WTC11 (cell line): ENCODE measurements around the gene SPAST. TPM values are rescaled to one million over a fixed set of nuclear protein-coding genes. Genes with fewer than 3 reads are reported as not detected.

Experiments
- ATAC-seq: fragments of 200-7000 bp; cut with Tn5 transposase; 2 replicates; pipeline ENCODE4 v1.10.0; 2021; ENCODE audit warnings: mild to moderate bottlenecking, moderate library complexity
- CTCF ChIA-PET: fragments of 300-600 bp; sonication (Branson Sonifier 250); formaldehyde crosslinking; loops from one replicate; lab custom pipeline; 2021; ENCODE audit warnings: antibody characterized with exemption; lab: Charles Lee
- POLR2A ChIA-PET: fragments of 350-600 bp; sonication (Branson Sonifier 250); formaldehyde crosslinking; loops from one replicate; lab custom pipeline; 2021; ENCODE audit warnings: antibody characterized with exemption; lab: Charles Lee
- DNase-seq: peaks from one replicate; pipeline ENCODE4 v3.0.0; 2021; ENCODE audit warnings: low spot score
- H3K27ac Mint-ChIP-seq: 2 replicates; pipeline ENCODE4 v1.8.0; 2021; ENCODE audit warnings: mixed read lengths
- H3K27me3 Mint-ChIP-seq: 2 replicates; pipeline ENCODE4 v1.8.0; 2021; ENCODE audit warnings: low read depth, mild to moderate bottlenecking, moderate library complexity, mixed read lengths
- H3K36me3 Mint-ChIP-seq: 2 replicates; pipeline ENCODE4 v1.8.0; 2021; ENCODE audit warnings: mixed read lengths
- H3K4me1 Mint-ChIP-seq: 2 replicates; pipeline ENCODE4 v1.8.0; 2022; ENCODE audit warnings: mixed read lengths
- H3K4me3 Mint-ChIP-seq: 2 replicates; pipeline ENCODE4 v1.8.0; 2021; ENCODE audit warnings: mild to moderate bottlenecking, moderate library complexity, mixed read lengths
- H3K9me3 Mint-ChIP-seq: 2 replicates; pipeline ENCODE4 v1.8.0; 2021; ENCODE audit warnings: mixed read lengths
- ARID4B ChIP-seq: sonication (generic); formaldehyde crosslinking; IDR thresholded peaks from 2 replicates; pipeline ENCODE4 v1.8.0; 2023; ENCODE audit warnings: missing genetic modification reagents, mild to moderate bottlenecking, borderline replicate concordance
- ATF3 ChIP-seq: sonication (generic); formaldehyde crosslinking; conservative IDR thresholded peaks from 2 replicates; pipeline ENCODE4 v1.8.1; 2022; ENCODE audit warnings: mild to moderate bottlenecking, missing genetic modification reagents
- EMX1 ChIP-seq: fragments of 250-450 bp; sonication (Bioruptor Pico); IDR thresholded peaks from 2 replicates; pipeline ENCODE4 v1.8.0; 2021; ENCODE audit warnings: mild to moderate bottlenecking
- FOXJ3 ChIP-seq: sonication (generic); formaldehyde crosslinking; IDR thresholded peaks from 2 replicates; pipeline ENCODE4 v1.9.0; 2021; ENCODE audit warnings: missing genetic modification reagents, mild to moderate bottlenecking, borderline replicate concordance
- IRF1 ChIP-seq: sonication (generic); formaldehyde crosslinking; IDR thresholded peaks from 2 replicates; pipeline ENCODE4 v1.8.0; 2023; ENCODE audit warnings: missing genetic modification reagents
- KAT7 ChIP-seq: sonication (generic); formaldehyde crosslinking; IDR thresholded peaks from 2 replicates; pipeline ENCODE4 v1.8.1; 2023; ENCODE audit warnings: missing genetic modification reagents, mild to moderate bottlenecking, borderline replicate concordance
- NFYB ChIP-seq: sonication (generic); formaldehyde crosslinking; conservative IDR thresholded peaks from 2 replicates; pipeline ENCODE4 v1.8.0; 2022; ENCODE audit warnings: low read depth, missing genetic modification reagents
- OVOL2 ChIP-seq: fragments of 250-450 bp; sonication (Bioruptor Pico); IDR thresholded peaks from 2 replicates; pipeline ENCODE4 v1.9.0; 2021; ENCODE audit warnings: mild to moderate bottlenecking, borderline replicate concordance
- PRDM15 ChIP-seq: sonication (generic); formaldehyde crosslinking; IDR thresholded peaks from 2 replicates; pipeline ENCODE4 v1.8.0; 2022; ENCODE audit warnings: missing genetic modification reagents
- RELA ChIP-seq: sonication (generic); formaldehyde crosslinking; IDR thresholded peaks from 2 replicates; pipeline ENCODE4 v1.8.1; 2022; ENCODE audit warnings: missing genetic modification reagents, mild to moderate bottlenecking, borderline replicate concordance
- SP1 ChIP-seq: sonication (generic); formaldehyde crosslinking; conservative IDR thresholded peaks from 2 replicates; pipeline ENCODE4 v1.8.1; 2022; ENCODE audit warnings: missing genetic modification reagents
- TEAD1 ChIP-seq: sonication (generic); formaldehyde crosslinking; IDR thresholded peaks from 2 replicates; pipeline ENCODE4 v1.8.0; 2022; ENCODE audit warnings: mild to moderate bottlenecking, missing genetic modification reagents
- TEAD4 ChIP-seq: sonication (generic); formaldehyde crosslinking; IDR thresholded peaks from 2 replicates; pipeline ENCODE4 v1.8.0; 2022; ENCODE audit warnings: mild to moderate bottlenecking, missing genetic modification reagents
- ZNF121 ChIP-seq: sonication (generic); formaldehyde crosslinking; IDR thresholded peaks from 2 replicates; pipeline ENCODE4 v1.8.0; 2023; ENCODE audit warnings: missing genetic modification reagents
- ZNF138 ChIP-seq: sonication (generic); formaldehyde crosslinking; conservative IDR thresholded peaks from 2 replicates; pipeline ENCODE4 v1.8.1; 2022; ENCODE audit warnings: mild to moderate bottlenecking, moderate library complexity, missing genetic modification reagents
- ZNF219 ChIP-seq: sonication (generic); formaldehyde crosslinking; IDR thresholded peaks from 2 replicates; pipeline ENCODE4 v1.8.0; 2023; ENCODE audit warnings: missing genetic modification reagents, mild to moderate bottlenecking, borderline replicate concordance
- ZNF263 ChIP-seq: sonication (generic); formaldehyde crosslinking; IDR thresholded peaks from 2 replicates; pipeline ENCODE4 v1.8.1; 2022; ENCODE audit warnings: low read depth, mild to moderate bottlenecking, moderate library complexity, missing genetic modification reagents
- ZNF532 ChIP-seq: fragments of 250-450 bp; sonication (Bioruptor Pico); IDR thresholded peaks from 2 replicates; pipeline ENCODE4 v1.9.0; 2021; ENCODE audit warnings: mild to moderate bottlenecking, borderline replicate concordance
- total RNA-seq: library from RNA; stranded (reverse); gene quantifications from 3 replicates; pipeline ENCODE4 v1.2.3, GENCODE V29; 2021

Gene SPAST
- total RNA-seq, 1 experiment from 2014 or later, result 28.4 TPM

GRCh38 chr2:32064713-32065112 is 1.4 kb downstream of the SPAST start:
- no peak for DNase-seq
- ChIA-PET POLR2A (interaction anchor here (0.7 to 3.9 kb wide), 3 partner anchors 9 to 53 kb away, joined by 3 to 56 read pairs (median 3); partner anchors contain the start of gene DPY30), CTCF (interaction anchor here (0.5 kb wide), 1 partner anchor 17 kb away, joined by 3 read pairs; no protein-coding TSS in a partner anchor)
- Mint-ChIP-seq H3K4me1 (peaks cover 20% of the 10 kb centered on the region), H3K4me3 (peak overlapping the region; percentile 95), H3K9me3 (no peaks in the 10 kb centered on the region), H3K27ac (no peak overlapping the region), H3K27me3 (no peaks in the 10 kb centered on the region), H3K36me3 (no peaks in the 10 kb centered on the region)
- no peak for ATAC-seq
- TF ChIP-seq OVOL2, result no peak
- TF ChIP-seq ZNF138 (CRISPR knock-in tag), result no peak
- TF ChIP-seq TEAD4 (CRISPR knock-in tag), result no peak
- no peak for TF ChIP-seq EMX1 (CRISPR knock-in tag)

GRCh38 chr2:32067549-32067948 is 4.2 kb downstream of the SPAST start:
- peaks cover 11% of the 10 kb centered on the region for H3K4me1 Mint-ChIP-seq
- no peaks in the 10 kb centered on the region for H3K9me3 Mint-ChIP-seq
- H3K4me3 Mint-ChIP-seq, result no peak overlapping the region
- TF ChIP-seq SP1 (CRISPR knock-in tag), result no peak
- no peak for TF ChIP-seq RELA (CRISPR knock-in tag)
- no peak for TF ChIP-seq EMX1 (CRISPR knock-in tag)
- no peak for TF ChIP-seq ARID4B (CRISPR knock-in tag)
- no peak for TF ChIP-seq TEAD4 (CRISPR knock-in tag)
- no peak for TF ChIP-seq ZNF532 (CRISPR knock-in tag)
- no peak for TF ChIP-seq IRF1 (CRISPR knock-in tag)
- no peak for TF ChIP-seq ATF3
- TF ChIP-seq FOXJ3 (CRISPR knock-in tag), result no peak
- no peak for TF ChIP-seq TEAD1 (CRISPR knock-in tag)
- TF ChIP-seq NFYB (CRISPR knock-in tag), result no peak
- no peak for TF ChIP-seq ZNF219
- TF ChIP-seq ZNF263 (CRISPR knock-in tag), result no peak
- TF ChIP-seq KAT7, result no peak
- TF ChIP-seq PRDM15, result no peak
- no peak for TF ChIP-seq ZNF121 (CRISPR knock-in tag)
- ChIA-PET POLR2A (interaction anchor here (0.6 to 1.2 kb wide), 2 partner anchors 86 to 98 kb away, joined by 3 to 4 read pairs; partner anchors contain the start of gene SLC30A6), CTCF (no interaction called here)
- no peak overlapping the region for H3K27ac Mint-ChIP-seq
- no peak for DNase-seq
- ATAC-seq, result no peak
- no peaks in the 10 kb centered on the region for H3K27me3 Mint-ChIP-seq
- H3K36me3 Mint-ChIP-seq, result no peaks in the 10 kb centered on the region
